HG02610 (cell line): ENCODE results near the gene PDLIM5.
A peak's percentile ranks its signal among the peaks of the same experiment; 100 is the strongest.

ENCODE experiments used
- ATAC-seq: cut with Tn5 transposase; IDR thresholded peaks from one replicate; pipeline ENCODE4 v1.9.1; 2021; ENCODE audit warnings: mild to moderate bottlenecking, moderate library complexity; ENCODE audit not compliant: unreplicated experiment

PDLIM5 gene

GRCh38 chr4:94523617-94524016 is 71.9 kb downstream of the PDLIM5 start:
- ATAC-seq = peak; percentile 37

- ATAC-seq = peak; percentile 73
These were observed 74.4 kb downstream of the PDLIM5 start for GRCh38 chr4:94525993-94526728.

DNA sequence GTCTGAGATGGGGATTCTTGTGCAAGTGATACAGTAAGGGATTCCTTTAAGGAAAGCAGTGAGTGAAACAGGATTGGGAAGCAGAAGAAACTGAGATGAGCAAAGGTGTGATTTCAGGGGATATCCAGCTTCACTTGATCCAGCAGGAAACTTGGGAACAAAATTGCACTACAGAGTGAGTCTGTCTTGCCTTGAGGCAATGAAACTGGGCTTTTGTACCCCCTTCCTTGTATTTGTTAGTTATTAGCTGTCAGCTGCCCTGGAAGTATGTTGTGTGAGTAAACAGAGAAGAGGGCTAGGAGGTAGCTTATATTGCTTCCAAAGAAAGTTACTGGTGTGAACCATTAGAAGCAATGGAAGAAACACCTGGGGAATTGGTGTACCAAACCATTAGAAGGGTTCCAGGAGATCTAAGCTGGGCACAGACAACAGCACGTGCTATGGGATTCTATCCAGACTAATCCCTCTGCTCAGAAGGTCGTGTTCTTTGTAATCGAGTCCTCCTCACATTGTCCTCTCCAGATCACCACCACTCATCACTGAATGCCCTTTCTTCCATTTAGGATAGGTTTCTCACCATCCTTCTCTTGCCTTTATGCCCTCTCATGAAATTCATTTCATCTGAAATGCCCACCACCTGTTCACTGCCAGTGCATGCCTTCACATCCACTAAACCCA is 76.0 kb downstream of the PDLIM5 start:
- no peak for ATAC-seq

- no peak for ATAC-seq
These were observed 77.2 kb downstream of the PDLIM5 start for GRCh38 chr4:94528792-94529451.

- ATAC-seq = no peak
These were observed 78.3 kb downstream of the PDLIM5 start for GRCh38 chr4:94530073-94530472.

DNA sequence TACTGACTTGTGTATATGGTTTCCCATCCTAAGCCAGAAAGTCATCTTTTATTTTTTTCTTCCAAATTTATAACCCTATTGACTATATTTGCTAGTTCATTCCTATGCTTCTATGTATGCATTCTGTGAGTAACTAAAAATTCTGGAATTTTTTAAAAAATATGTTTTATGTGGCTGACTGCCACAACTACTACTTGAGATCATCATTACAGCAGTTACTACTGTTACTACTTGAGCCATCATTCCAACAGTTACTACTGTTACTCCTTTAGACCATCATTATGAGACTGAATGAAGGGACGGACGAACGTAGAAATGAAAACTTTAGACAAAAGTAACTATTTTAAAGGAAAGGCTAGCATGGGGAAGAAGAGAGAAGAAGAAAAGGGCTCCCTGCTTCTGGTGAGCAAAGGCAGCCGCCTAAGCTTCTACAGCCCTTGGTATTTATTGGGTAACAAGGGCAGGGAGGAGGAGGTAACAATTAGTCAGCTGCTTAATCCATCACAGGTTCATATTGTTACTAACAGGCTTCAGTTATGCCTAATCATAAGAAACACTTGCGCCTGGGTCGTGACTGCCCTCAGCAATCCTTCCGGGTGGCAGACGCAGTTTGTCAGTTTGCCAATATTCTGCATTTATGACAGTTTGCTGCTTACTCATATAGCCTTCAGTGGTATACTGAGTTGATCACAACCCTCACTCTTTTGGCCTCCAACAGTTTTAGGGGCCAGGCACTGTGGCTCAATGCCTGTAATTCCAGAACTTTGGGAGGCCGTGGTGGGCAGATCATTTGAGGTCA is 80.4 kb downstream of the PDLIM5 start:
- no peak for ATAC-seq

- ATAC-seq = no peak
These were observed 81.9 kb downstream of the PDLIM5 start for GRCh38 chr4:94533405-94534223.

GRCh38 chr4:94534401-94535312 is 82.9 kb downstream of the PDLIM5 start:
- ATAC-seq = peak; percentile 94

DNA sequence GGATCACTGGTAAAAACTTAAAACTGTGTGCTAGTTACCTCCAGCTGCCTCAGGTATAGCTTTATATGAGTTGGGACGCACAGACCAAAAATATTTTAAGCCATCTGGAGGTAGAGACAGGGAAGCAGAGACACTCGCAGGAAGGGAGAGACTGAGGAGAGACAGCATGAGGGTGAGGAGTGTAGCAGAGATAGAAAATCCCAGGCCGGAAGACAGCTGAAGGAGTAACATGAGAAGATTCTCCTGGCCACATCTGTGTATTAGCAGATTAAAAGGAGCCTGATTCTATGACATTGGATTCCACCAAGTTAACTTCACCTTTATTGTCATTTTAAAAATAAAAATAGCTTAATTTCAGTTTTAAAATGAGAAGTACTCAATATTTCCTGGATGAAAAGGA is 84.3 kb downstream of the PDLIM5 start:
- no peak for ATAC-seq

- ATAC-seq = no peak
These were observed 85.1 kb downstream of the PDLIM5 start for GRCh38 chr4:94536649-94537469.

DNA sequence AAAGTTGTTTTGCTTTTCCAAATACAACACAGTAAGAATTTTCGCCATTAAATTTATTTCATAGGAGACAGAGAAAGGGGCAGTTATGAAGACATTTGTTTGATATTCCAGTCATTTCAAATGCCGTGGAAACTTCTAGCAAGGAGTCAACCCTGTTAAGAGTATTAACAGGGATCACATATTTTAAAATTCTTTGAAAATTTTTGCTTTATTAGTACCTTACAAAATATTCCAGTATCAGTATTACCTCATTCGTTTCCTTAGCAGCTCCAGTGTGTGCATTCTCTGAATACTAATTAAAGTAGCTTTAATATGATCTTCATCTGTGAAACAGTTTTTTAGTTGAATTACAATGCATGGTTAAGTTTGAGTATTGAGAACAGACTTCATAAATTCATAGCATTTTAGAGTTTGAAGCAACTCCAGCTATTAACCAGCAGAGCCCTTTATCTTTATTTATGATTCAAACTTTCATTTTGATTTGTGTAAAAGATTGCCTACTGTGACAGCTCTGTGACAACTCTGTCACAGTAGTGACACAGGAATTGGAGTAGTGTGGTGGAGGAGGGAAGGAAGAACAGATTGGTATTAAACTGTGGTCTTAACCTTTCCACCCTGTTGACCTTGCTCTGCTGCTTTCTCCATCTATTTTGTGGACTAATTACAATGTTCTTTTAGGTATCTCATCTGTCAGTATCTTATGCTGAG is 86.3 kb downstream of the PDLIM5 start:
- no peak for ATAC-seq

DNA sequence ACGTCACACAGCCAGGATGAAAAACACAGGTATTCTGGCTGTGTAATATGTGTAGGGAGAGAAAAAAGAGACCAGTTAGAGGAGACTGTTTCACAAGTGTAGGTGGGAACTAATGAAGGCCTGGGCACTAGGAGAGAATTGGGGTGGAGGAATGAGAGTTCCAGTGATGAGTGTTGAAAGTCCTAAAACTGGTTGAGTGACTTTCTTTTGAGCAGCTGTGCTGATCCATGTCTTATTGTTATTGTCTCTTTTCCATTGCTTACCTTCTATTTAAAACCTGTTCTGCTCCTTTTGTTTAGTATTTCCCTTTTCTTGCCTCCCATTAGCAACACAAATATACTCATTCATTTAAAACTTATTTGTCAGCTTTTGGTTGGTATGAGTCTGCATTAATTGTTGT is 88.7 kb downstream of the PDLIM5 start:
- no peak for ATAC-seq

- ATAC-seq = no peak
These were observed 93.1 kb downstream of the PDLIM5 start for GRCh38 chr4:94544811-94545210.

DNA sequence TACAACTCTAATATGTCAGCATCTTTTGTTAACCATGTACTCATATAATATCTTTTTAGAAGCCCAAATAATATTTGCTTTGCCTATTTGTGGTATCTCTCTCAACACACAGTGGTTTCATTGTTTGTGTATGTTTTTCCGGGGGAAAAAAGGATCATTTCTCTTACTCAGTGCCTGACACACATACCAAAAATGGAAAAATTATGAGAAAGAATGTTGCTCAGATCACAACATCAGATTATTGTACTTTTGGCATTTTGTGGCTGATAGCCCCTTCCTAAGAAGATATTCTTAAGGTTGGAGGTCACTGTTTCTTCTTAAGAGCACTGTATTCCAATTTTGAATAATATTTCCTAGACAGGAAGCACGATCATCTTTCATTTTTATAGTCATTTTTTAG is 93.6 kb downstream of the PDLIM5 start:
- ATAC-seq = no peak

DNA sequence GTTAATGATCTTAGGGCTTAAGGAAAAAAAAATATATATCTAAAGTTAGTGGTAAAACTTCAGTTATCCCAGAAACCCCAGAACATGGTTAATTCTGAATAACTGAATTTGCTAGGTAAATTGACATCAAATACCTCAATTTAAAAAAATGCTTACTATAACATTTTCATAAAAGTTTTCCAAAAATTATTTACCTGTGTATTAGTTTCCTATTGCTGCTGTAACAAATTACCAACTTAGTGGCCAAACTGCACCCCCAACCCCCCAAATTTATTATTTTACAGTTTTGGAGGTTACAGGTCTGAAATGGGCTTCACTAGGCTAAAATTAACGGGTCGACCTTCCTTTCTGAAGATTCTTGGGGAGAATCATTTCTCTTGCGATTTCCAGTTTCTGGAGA is 95.2 kb downstream of the PDLIM5 start:
- no peak for ATAC-seq

- no peak for ATAC-seq
These were observed 96.8 kb downstream of the PDLIM5 start for GRCh38 chr4:94548571-94548970.

GRCh38 chr4:94550352-94550751 is 98.6 kb downstream of the PDLIM5 start:
- ATAC-seq = no peak

GRCh38 chr4:94550851-94551250 is 99.1 kb downstream of the PDLIM5 start:
- no peak for ATAC-seq
